IMR-90 (cell line): ENCODE results near the gene DIP2C. TPM values are rescaled to one million over a fixed set of nuclear protein-coding genes. Genes with fewer than 3 reads are reported as not detected.

ENCODE experiments used
- ATAC-seq: fragments of 200-7000 bp; cut with Tn5 transposase; 2 replicates; pipeline ENCODE4 v1.9.1; 2020; ENCODE audit warnings: low read depth, mild to moderate bottlenecking, moderate library complexity
- BruUV-seq: library from RNA; stranded (reverse); fragments of 400-500 nt; replicated peaks from 2 replicates; lab custom pipeline; 2021; lab: Mats Ljungman, UMichigan
- CTCF ChIA-PET: fragments of 300-600 bp; formaldehyde crosslinking; extraction: SDS; loops from one replicate; lab custom pipeline; 2021; ENCODE audit warnings: antibody characterized with exemption; lab: Yijun Ruan, JAX
- POLR2A ChIA-PET: fragments of 300-600 bp; sonication (Branson Sonifier 250); formaldehyde crosslinking; loops from one replicate; lab custom pipeline; 2022; ENCODE audit warnings: antibody characterized with exemption; ENCODE audit not compliant: unreplicated experiment; lab: Charles Lee
- DNase-seq: peaks from one replicate; pipeline ENCODE4 v3.0.0; 2013
- H2AFZ ChIP-seq: replicated peaks from 2 replicates; pipeline ENCODE3; 2013; ENCODE audit warnings: low read length, mild to moderate bottlenecking; ENCODE audit not compliant: poor library complexity
- H2AK5ac ChIP-seq: 2 replicates; pipeline ENCODE4 v1.6.1; 2013; ENCODE audit warnings: low read depth, low read length, inconsistent platforms
- H2AK9ac ChIP-seq: replicated peaks from 2 replicates; pipeline ENCODE3; 2013; ENCODE audit warnings: mild to moderate bottlenecking, low read depth, low read length, moderate library complexity; ENCODE audit not compliant: poor library complexity
- H2BK120ac ChIP-seq: 2 replicates; pipeline ENCODE4 v1.6.1; 2013; ENCODE audit warnings: low read depth, low read length, inconsistent platforms
- H2BK15ac ChIP-seq: 3 replicates; pipeline ENCODE4 v1.6.1; 2013; ENCODE audit warnings: low read depth, low read length, inconsistent platforms
- H2BK20ac ChIP-seq: 2 replicates; pipeline ENCODE4 v1.6.1; 2013; ENCODE audit warnings: low read depth, mild to moderate bottlenecking, inconsistent platforms, low read length, moderate library complexity
- H2BK5ac ChIP-seq: 2 replicates; pipeline ENCODE4 v1.6.1; 2013; ENCODE audit warnings: mild to moderate bottlenecking, low read depth, low read length, inconsistent platforms; ENCODE audit not compliant: poor library complexity, severe bottlenecking
- H3K14ac ChIP-seq: replicated peaks from 2 replicates; pipeline ENCODE4 v1.6.1; 2013; ENCODE audit warnings: low read depth, low read length, inconsistent platforms
- H3K18ac ChIP-seq: 2 replicates; pipeline ENCODE4 v1.6.1; 2013; ENCODE audit warnings: low read depth, low read length, control low read depth
- H3K23ac ChIP-seq: 2 replicates; pipeline ENCODE4 v1.6.1; 2013; ENCODE audit warnings: low read depth, low read length, inconsistent platforms
- H3K27ac ChIP-seq: 2 replicates; pipeline ENCODE4 v1.5.1; 2013; ENCODE audit warnings: mild to moderate bottlenecking, control low read depth, low read length; ENCODE audit not compliant: insufficient read depth
- H3K27me3 ChIP-seq: 2 replicates; pipeline ENCODE4 v1.6.1; 2013; ENCODE audit warnings: low read length; ENCODE audit not compliant: control insufficient read depth, insufficient read depth
- H3K36me3 ChIP-seq: 2 replicates; pipeline ENCODE4 v1.6.1; 2013; ENCODE audit warnings: low read length, mixed read lengths; ENCODE audit not compliant: control insufficient read depth, insufficient read depth
- H3K4ac ChIP-seq: 2 replicates; pipeline ENCODE4 v1.6.1; 2013; ENCODE audit warnings: low read depth, low read length, inconsistent platforms
- H3K4me1 ChIP-seq: 2 replicates; pipeline ENCODE4 v1.6.1; 2013; ENCODE audit warnings: low read length, mixed read lengths; ENCODE audit not compliant: control insufficient read depth, insufficient read depth
- H3K4me2 ChIP-seq: 2 replicates; pipeline ENCODE4 v1.6.1; 2013; ENCODE audit warnings: low read depth, mild to moderate bottlenecking, control low read depth, low read length, moderate library complexity
- H3K4me3 ChIP-seq: 2 replicates; pipeline ENCODE4 v1.5.1; 2013; ENCODE audit warnings: low read depth, mild to moderate bottlenecking, control low read depth, low read length, moderate library complexity; ENCODE audit not compliant: insufficient read depth
- H3K56ac ChIP-seq: 2 replicates; pipeline ENCODE4 v1.6.1; 2013; ENCODE audit warnings: low read length, inconsistent platforms; ENCODE audit not compliant: insufficient read depth; ENCODE audit errors: extremely low read depth
- H3K79me1 ChIP-seq, 2 experiments: 2 replicates each; pipeline ENCODE4 v1.6.1; 2013; ENCODE audit warnings: low read length in 2 of 2, inconsistent platforms in 1 of 2, low read depth in 1 of 2
- H3K9ac ChIP-seq: 2 replicates; pipeline ENCODE4 v1.6.1; 2013; ENCODE audit warnings: low read depth, low read length, control low read depth
- H3K9me1 ChIP-seq: 2 replicates; pipeline ENCODE4 v1.6.1; 2013; ENCODE audit warnings: low read length, inconsistent platforms; ENCODE audit not compliant: insufficient read depth
- H3K9me3 ChIP-seq: 2 replicates; pipeline ENCODE4 v1.6.1; 2013; ENCODE audit warnings: low read length; ENCODE audit not compliant: control insufficient read depth, insufficient read depth
- H4K20me1 ChIP-seq: 2 replicates; pipeline ENCODE4 v1.6.1; 2013; ENCODE audit warnings: low read length, inconsistent platforms; ENCODE audit not compliant: insufficient read depth
- H4K5ac ChIP-seq: 2 replicates; pipeline ENCODE4 v1.6.1; 2013; ENCODE audit warnings: mild to moderate bottlenecking, low read depth, low read length, control low read depth
- H4K8ac ChIP-seq, 2 experiments: 2 replicates each; pipeline ENCODE4 v1.6.1; 2013; ENCODE audit warnings: low read depth in 2 of 2, low read length in 2 of 2, control low read depth in 1 of 2, inconsistent platforms in 1 of 2
- H4K91ac ChIP-seq: 2 replicates; pipeline ENCODE4 v1.6.1; 2013; ENCODE audit warnings: low read depth, low read length, inconsistent platforms; ENCODE audit not compliant: insufficient read depth
- CTCF ChIP-seq: conservative IDR thresholded peaks from 2 replicates; pipeline ENCODE4 v1.5.1; 2012; ENCODE audit warnings: mild to moderate bottlenecking, low read depth, low read length, improper control_type of control experiment
- MAZ ChIP-seq: IDR thresholded peaks from 2 replicates; pipeline ENCODE4 v1.6.1; 2012; ENCODE audit warnings: low read depth, mild to moderate bottlenecking, low read length, improper control_type of control experiment, moderate library complexity, borderline replicate concordance
- WGBS, 2 experiments: methylation state at CpG; one replicate each; pipeline versions ENCODE4 v1.1.5 to v1.1.7; 2013; ENCODE audit warnings: missing lambda C conversion rate in 2 of 2; ENCODE audit not compliant: insufficient read length in 1 of 2; ENCODE audit errors: extremely low coverage in 2 of 2; 5-methylcytosine and 5-hydroxymethylcytosine counted together
- dilution Hi-C: fragments of 300-500 bp; cut with HindIII; formaldehyde crosslinking; loops from one replicate; pipeline ENCODE4 v1.14.3; 2018; ENCODE audit warnings: low sequenced_read_pairs; ENCODE audit not compliant: unreplicated experiment
- in situ Hi-C: fragments of 300-500 bp; cut with MboI; formaldehyde crosslinking; loops from 3 replicates; pipeline ENCODE4 v1.14.3; 2019; ENCODE audit warnings: low sequenced_read_pairs, inconsistent platforms, mixed read lengths
- intact Hi-C: fragments of 100-400 bp; cut with micrococcal nuclease; formaldehyde crosslinking; loops from 2 replicates; pipeline ENCODE4 v1.10.0; 2022
- polyA plus RNA-seq, 3 experiments: library from polyadenylated mRNA; depleted of rRNA; stranded (reverse); fragments of >200 nt; gene quantifications; 2 replicates each; pipeline ENCODE4 v1.2.3, GENCODE V29; 2012; ENCODE audit warnings: low replicate concordance in 1 of 3
- total RNA-seq: library from RNA; depleted of rRNA; stranded (reverse); fragments of >200 nt; gene quantifications from 2 replicates; pipeline ENCODE4 v1.2.3, GENCODE V29; 2012

The DIP2C gene
- total and polyA plus RNA-seq, 2 of the 4 experiments (the other 2 are of a cell fraction): 8.6 to 17.3 TPM

GRCh38 chr10:483261-483660, 206.2 kb downstream of the DIP2C start:
- Histone ChIP-seq H3K4me3 (no peak overlapping the region), H3K79me1 (peaks cover 28 to 76% of the 10 kb centered on the region in 2 experiments), H4K8ac (no peak overlapping the region), H3K4ac (no peak overlapping the region), H3K56ac (no peak overlapping the region), H4K91ac (no peak overlapping the region), H3K23ac (no peak overlapping the region), H2BK15ac (no peak overlapping the region), H3K9ac (no peak overlapping the region), H2AK5ac (no peak overlapping the region), H3K36me3 (peaks cover 26% of the 10 kb centered on the region), H2BK5ac (no peak overlapping the region), H3K4me1 (peaks cover 2% of the 10 kb centered on the region; the same call in 1 of the 2 replicates), H2AFZ (no peak overlapping the region), H3K4me2 (no peak overlapping the region), H3K27me3 (no peaks in the 10 kb centered on the region), H2BK20ac (no peak overlapping the region), H3K18ac (no peak overlapping the region), H3K9me1 (peaks cover 21% of the 10 kb centered on the region), H3K9me3 (no peaks in the 10 kb centered on the region), H4K20me1 (peaks cover 55% of the 10 kb centered on the region), H2AK9ac (no peak overlapping the region), H4K5ac (no peak overlapping the region), H2BK120ac (no peak overlapping the region), H3K27ac (no peak overlapping the region), H3K14ac (no peak overlapping the region)
- no peak for TF ChIP-seq CTCF
- TF ChIP-seq MAZ: no peak
- DNase-seq (no peak), ATAC-seq (no peak)
- no TSS peak for BruUV-seq
- intact Hi-C loops: no loop called here
- ChIA-PET CTCF (no interaction called here), POLR2A (no interaction called here)
- WGBS, 2 experiments: 94% methylated on average over 6 of the region's 19 CpGs; no CpG with 5 or more reads in 1 of the 2 experiments
- dilution Hi-C loops: no loop called here
- in situ Hi-C loops: no loop called here
